ENCODE measurements around the gene ASB7.
"Not testable (repeated sequence)": the region's sequence is repeated elsewhere in the genome, so short reads cannot be mapped to it uniquely, and the experiment has no call there.

The ASB7 gene

DNA sequence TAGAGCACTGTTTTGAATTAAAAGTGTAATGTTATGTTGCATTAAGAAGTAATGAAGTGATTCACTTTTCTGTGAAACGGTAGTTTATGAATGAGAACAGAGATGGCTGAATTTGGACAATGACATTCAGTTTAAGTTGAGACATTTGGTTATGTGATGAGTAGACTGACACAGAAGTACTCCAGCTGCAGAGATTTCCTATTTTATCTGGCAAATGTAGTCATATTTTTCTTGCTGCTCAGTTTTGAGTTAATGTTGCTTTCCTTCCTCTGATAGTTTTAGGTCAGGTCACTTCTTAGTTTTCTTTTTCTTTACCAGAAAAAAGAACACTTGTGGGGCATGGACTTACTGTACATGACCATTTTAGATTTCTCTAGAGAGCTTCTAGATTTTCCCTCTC, 51.2 kb downstream of the ASB7 start:
- DNase-seq: no peak

DNA sequence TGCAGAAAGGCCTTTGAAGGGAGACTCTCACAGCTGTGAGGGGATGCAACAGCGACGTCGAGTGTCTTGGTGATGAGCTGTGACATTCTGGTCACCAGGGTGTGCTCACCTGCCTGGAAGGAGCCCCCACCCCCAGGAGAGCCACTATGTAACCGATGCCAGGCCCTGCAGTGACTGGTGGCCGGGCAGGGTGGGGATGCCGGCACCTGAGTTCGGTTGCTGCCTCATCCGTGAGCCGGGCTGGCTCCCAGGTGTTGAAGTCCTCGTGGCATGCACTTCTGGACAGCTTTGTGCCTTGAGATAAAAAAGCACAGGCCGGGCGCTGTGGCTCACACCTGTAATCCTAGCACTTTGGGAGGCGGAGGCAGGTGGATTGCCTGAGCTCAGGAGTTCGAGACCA, 56.5 kb downstream of the ASB7 start:
- no peak for DNase-seq

DNA sequence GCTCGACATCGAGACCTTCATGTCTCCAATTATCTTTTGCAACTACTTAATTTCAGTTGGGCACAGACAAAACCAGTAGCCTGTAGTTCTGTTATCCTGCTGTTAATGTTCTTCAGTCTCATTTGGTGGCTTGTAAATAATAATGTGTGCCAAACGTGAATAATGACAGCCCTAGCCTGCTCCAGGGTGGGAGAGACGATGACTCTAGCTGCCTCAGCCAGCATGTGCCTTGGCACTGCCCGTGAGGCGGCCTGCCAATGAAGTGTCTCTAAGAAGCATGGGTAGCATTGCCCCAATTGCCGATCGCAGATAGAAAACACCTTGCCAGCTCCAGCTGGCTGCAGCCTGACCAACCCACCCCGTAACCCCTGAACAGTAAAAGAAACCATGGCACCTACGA, 58.8 kb downstream of the ASB7 start:
- DNase-seq: no peak

DNA sequence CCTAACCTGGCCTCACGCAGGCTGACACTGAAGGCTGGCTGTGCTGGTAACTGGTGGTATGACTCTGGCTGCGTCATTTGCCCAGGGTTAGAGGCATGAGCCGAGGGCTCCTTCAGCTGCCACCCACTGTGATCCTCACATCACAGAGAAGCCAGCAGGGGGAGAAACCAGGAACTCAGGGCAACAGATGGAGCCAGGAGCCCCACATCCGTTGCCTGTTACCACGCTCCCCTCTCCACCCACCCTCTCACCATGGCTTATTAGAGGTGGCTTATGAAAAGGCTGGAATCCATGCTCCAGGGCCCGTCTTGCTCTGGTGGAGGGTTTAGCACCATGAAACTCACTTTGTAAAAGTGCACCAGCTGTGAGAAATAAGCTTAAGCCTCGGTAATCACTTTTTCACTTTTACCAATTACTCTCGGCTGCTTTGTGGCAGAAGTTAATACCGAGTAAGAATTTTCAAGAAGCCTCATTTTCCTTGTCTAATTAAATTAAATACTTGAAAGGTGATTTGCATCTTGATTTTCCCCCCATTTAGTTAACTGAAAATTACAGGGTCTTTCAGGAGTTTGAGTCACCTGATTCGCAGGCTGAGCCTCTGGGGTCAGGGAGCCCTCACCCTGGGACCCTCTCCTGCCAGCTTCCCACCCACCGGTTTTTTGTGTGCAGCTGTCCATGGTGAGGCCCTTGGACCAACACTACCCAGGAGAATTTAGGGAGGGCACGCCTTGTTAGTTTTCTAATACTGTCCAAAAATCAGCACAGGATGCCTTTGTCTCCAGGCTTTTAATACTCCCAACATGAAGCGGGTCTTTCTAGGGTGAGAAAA, 60.9 kb downstream of the ASB7 start:
- no peak for DNase-seq

DNA sequence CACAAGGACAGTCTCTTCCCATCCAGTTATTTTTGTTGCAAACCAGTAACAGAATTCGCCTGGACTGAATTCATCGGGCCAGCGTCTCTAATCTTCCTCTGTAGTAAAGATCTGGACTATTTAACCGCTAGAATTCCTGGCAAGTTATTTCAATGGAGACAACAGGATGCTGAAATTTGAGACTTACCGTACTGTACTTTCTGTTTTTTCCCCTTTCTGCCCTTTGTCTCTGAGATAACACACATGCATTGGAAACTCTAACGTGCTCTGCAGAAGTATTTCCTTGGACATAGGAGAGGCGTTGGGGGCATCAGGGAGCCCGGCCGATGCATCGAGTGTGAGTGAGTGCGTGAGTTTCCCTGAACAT, 61.5 kb downstream of the ASB7 start:
- DNase-seq: no peak

DNA sequence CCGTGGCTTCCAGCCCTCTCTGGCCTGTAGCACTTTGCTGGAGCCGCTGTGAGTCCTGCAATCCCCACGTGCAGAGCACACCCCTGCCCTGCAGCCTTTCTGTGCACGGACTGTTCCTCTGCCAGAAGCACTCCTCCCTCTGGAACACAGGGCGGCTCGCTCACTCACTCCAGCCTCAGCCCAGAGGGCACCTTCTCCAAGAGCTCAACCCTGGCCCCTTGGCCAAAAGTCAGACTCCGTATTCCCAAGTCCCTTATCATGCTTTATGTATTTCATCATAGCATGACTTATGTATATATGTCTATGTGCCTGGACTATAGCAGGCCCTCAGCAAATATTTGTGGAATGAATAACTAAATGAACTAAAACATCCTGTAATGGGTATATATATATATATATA, 63.2 kb downstream of the ASB7 start:
- DNase-seq: no peak

DNA sequence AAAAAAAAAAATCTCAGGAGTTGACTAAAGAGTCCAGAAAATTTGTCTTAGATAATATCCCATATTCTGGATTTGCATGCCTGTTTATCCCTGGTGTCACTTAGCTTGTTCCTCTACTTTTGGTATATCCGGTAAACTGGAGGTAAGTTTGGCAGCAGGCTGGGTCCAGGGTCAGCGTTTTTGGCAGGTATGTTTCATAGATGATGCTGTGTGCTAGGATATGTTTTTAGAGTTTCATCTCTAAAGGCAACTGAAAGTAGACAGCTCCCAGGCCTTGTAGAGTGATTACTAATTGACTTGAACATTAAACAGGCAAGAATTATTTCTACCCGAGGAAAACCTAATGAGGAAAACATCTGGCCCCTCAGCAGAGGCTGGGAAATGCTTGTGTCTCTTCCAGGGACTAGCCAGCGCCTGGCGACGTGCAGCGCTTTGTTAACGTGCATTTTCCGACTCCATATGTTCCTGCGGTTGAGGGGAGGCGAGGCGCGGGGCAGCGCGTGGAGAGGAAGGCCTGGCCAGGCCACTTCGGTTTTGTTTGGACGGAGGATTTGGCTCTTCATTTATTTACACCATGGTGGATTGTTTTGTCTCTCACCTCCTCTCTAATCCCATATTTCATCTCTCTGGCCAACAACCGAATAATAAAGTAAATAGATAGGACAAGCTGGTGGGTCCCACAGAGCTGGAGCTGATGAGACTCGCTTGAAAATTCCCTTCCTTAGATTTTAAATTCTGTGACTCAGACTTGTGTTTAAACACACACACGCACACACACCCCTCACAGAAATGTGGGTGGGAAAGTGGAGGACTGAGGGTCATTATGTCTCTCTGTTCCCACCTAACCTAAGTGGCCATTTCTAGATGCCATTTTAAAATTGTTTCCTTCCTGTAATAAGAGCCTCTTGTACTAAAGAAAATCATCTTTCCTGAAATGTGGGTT, 65.3 kb downstream of the ASB7 start:
- no peak for DNase-seq

DNA sequence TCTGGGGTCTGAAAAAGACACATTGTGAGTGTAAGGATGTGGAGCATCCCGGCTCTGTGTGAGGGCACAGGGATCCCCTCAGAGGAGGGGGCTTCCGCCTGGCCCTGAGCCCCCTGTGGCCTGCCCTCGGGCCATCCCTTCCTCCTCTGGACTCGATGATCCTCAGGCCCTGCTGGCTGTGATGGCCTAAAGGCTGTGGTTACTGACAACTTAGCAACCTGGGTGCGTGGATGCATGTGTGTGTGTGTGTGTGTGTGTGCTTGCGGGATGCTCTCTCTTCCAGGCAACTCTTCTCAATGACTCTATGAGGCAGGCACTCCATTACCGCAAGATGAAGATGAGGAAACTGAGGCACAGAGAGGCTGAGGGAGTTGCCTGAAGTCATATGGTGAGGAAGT, 66.0 kb downstream of the ASB7 start:
- no peak for DNase-seq

DNA sequence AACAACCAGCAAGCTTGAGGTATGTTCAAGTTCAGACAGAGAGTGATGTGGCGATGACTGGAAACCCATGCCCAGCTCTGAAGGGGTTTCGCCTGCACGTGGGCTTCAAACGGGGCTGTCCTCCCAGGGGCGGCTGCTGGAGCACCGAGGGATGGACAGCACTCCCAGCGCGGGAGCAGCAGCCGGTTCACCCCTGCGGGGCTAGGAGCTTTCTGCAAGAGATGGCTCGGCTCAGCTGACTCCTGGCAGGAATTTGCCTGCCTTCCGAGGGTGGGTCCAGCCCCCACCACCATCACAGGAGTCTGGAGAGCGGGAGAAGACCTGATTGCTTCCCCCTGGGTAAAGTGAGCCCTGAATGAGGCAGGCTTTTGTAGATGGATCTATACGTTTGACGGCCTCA, 66.9 kb downstream of the ASB7 start:
- no peak for DNase-seq

DNA sequence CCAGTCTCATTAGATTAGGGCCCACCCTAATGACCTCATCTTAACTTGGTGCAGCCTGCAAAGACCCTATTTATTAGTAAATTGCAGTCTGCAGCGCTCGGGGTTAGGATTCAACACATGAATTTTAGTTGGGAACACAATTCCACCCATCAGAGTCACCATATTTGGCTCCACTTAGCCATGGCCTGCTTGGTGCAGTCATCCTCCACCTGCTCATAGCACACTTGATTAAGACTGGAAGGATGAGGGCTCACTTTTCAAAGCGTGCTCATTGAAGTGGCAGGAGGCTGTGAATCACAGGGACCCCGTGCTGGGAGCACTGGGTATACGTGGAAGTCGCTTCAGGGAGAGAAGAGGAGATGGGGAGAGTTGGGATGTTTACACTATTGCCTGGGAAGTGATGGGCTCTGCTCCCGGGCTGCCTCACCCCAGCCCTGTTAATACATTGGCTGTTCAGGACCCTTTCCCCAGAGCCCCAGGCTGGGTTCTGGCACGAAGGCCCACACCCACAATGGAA, 68.2 kb downstream of the ASB7 start:
- no peak for DNase-seq

DNA sequence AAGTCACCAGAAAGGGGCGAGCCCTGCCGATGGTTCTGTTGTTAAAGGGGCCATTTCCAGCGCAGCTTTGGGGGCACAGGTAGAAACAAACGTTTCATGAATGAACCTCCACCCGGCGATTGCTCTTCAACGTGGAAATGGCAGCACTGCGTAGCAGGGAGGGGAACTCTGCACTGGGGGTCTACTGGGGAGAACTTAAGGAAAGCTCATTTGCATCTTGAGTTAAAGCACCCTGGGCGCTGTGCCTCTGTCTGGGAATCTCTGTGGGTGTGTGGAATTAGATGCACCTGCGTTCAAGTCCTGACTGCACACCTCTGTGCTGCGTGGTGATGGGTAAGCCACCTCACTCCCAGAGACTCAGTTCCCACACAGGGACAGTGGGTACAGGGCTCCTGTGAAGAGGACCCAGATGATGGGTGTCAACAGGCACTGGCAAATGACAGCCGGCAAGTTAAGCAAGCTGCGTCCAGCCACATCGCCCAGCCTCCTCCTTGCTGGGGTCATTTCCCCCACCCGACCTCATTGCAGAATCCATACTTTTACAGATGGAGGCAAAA, 68.8 kb downstream of the ASB7 start:
- DNase-seq: no peak

DNA sequence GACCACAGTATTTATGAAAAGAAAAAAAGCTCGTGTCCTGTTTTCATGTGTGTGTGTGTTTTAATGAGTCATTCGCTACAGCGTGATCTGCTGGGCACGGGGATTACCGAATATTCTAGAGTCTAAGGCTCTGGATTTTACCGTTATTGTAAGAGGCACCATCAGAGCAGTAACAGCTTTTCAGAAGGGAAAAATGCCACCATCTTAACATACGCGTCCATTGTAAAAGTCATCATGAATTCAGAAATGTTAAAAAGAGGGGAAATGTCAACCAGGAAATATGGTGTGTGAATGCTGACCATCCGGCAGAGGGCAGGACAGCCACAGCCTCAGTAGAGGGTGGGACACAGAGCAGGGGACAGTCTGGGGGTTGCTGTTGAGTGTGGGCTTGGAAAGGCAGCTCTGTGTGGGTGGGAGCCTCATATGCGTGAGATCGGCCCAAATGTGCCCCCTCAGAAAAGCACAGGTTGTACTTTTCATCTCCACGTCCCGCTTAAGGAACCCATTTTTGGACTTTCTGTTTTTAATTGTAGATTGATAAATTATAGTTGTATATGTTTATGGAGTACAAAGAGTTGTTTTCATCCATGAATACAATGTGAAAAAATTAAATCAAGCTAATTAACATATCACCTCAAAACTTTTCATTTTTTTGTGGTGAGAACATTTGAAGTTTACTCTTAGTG, 69.6 kb downstream of the ASB7 start:
- no peak for DNase-seq

DNA sequence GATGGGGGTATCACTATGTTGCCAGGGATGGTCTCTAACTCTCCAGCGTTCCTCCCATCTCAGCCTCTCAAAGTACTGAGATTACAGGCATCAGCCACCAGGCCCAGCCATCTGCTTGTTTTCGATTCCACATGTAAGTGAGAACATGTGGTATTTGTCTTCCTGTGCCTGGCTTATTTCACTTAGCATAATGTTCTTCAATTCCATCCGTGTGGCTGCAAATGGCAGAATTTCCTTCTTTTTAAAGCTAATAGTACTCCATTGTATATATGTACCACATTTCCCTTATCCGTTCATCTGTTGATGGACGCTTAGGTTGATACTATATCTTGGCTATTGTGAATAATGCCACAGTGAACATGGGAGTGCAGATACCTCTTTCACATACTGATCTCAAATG, 70.6 kb downstream of the ASB7 start:
- DNase-seq: no peak

DNA sequence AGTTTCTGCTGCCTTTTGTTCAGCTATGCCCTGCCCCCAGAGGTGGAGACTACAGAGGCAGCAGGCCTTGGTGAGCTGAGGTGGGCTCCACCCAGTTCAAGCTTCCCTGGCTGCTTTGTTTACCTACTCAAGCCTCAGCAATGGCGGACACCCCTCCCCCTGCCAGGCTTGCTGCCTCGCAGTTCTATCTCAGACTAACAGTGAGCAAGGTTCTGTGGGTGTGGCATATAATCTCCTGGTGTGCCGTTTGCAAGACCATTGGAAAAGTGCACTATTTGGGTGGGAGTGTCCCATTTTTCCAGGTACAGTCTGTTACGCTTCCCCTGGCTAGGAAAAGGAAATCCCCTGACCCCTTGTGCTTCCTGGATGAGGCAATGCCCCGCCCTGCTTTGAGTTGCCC, 76.8 kb downstream of the ASB7 start:
- not testable (repeated sequence) for DNase-seq

DNA sequence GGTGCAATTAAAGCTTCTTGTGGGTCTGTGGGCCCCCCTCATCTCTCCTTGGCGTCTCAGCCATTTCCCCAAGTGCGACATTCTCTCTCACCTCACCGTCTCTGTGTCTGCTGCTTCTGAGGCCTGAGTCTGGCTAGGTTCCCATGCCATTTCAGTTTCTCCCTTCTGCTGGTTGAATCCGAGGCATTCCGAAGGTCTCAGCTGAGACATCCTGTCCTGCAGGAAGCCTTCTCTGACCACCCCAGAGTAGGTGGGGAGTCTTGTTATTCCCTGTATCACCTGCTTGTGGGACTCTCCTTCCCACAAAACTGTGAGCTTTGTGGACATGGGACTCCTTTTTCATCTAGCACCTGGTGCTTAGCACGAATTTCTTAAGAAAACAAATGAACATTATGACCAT, 78.3 kb downstream of the ASB7 start:
- no peak for DNase-seq

DNA sequence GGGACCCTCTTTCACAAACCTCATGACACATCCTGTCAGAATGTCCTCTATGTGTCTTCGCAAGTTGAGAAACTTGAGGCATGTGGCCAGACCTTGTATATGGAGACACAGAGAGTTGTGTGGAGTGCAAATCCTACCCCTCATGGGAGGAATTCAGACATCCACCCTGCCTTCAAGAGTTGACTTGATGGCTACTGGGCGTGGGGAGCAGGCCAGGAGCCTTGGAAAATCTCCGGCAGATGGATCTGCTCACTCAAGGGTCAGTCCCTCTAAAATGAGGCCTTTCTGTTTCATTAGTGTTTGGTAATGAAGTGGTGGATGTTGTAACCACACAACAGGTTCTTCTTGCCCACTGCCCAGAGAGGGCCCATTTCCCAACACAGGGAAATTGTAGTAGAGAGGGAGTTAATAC, 79.0 kb downstream of the ASB7 start:
- no peak for DNase-seq

DNA sequence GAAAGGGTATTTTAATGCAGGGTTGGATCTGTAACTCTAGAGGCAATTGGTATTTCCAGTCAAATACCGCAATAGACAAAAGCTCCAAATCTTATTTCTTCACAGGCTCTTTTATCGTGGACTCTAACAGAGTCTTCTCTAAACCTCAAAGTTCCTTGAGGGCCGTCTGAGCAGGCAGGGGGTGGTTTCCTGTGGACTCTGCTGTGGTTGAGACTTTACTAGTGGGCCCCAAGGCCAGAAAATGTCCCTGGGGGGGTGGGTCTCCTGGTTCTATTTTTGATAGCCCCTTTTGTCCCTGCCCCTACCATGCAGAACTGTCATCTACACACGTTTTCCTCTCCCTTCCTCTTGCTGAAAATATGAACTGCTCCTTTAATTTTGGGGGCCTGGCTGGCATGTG, 80.1 kb downstream of the ASB7 start:
- no peak for DNase-seq

DNA sequence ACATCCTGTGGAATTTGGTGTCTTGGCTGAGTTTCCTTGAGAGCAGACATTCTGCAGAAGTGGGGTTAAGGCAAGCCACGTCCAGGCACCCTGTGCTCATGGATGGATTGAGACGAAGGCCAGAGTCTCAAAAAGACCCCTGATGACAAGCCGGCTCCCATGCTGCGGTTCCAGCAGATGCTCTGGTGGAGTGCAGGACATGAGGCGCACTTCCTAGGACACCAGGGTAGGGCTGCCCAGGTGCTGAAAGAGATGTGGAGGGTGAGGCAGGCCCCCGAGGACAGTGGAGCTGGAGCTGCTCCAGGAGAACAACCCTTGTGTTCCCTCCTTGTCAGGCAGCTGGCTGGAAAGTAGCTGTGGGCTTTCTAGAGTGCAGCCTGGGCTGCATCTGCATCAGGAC, 81.0 kb downstream of the ASB7 start:
- no peak for DNase-seq

DNA sequence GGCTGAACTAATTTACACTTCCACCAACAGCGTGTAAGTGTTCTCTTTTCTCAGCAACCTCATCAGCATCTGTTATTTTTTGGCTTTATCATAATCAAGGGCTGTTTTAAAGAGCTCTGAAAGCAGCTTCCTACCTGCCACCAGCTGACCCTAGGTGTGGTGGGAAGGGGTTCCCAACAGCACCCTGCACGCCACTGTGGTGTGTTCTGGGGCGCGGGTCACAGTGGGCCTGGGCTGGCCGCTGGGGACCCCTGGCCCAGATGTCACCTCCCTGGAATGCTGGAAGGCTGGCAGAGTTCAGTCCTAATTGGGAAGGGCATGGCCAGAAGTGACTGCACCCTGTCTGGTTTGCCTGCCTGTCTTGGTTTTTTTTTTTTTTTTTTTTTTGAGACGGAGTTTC, 82.2 kb downstream of the ASB7 start:
- DNase-seq: no peak

DNA sequence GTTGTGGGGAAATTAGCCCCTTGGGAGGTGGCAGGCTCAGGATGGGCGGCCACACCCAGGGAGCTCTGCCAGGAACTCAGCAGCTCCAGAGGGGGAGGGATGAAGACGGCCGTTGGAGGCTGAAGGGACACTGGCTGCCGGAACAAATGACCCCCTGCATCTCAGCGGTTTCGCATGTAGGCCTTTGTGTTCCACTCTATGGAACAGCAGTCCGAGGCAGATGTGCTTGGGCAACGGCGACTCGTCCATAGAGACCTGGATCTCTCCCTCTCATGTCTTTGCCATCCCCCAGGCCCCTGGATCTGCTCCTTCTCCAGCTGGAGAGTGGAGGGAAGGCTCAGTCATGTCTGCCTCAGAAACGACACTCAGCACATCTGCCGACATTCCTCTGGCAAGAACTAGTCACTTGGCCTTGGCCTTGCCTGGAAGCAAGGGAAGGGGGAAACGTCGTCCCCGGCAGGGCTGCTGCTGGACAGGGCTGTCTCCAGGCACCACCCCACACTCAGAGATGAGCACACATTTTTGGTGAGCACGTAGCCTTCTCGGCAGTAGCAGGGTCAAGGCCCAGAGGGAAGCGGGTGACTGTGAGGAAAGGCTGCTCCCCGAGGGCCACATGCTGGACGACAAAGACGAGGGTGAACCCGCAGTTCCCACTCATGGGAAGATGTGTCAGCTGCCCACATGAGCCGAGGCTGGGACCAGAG, 83.8 kb downstream of the ASB7 start:
- no peak for DNase-seq

DNA sequence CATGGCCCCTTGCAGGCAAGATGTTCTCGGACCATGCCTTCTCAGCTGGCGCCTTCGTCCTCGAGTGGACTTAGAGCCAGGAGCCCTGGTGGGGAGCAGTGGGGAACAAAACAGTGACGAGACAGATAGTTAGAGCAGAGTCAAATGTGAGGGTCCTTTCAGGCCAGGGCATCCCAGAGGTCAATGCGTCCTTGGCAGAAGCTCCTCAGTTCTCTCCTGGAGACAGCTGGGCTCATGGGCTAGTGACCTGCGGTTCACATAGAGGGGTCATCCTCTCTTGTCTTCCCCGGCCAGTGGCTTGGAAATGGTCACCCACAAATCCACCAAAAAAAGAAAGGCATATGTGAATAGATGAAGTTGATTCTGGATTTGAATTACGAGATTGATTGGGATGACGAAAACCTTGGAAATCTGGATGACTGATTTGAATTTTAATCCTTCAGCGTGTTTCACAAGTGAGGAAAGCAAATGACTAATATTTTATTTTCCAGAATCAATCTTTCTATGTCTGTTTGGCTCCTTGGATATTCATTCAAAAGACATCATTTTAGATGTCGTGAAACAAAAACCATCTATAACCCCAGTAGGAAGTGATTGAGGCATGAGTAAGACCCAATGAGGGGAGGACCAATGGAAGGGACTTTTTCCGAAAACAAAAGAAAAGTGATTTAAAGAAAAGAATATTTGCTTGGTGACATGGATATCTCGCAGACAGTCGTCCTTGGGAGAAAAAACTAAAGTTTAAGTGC, 84.5 kb downstream of the ASB7 start:
- DNase-seq: no peak

Data from inflammatory macrophage treated with lipopolysaccharide for 1 hour (primary cell).